Limb (tissue), 2 donors: ENCODE results near the gene RBPMS2.
A peak's percentile ranks its signal among the peaks of the same experiment; 100 is the strongest.

Source experiments
- DNase-seq, 2 donors: peaks; one replicate each; pipeline ENCODE4 v3.0.0-alpha.2; 2016; ENCODE audit errors: extremely low spot score in 2 of 2

Gene RBPMS2

GRCh38 chr15:64731012-64731804 lies 44.2 kb downstream of the RBPMS2 start:
- peak; percentile 72 to 90 for DNase-seq

GRCh38 chr15:64730151-64730550 lies 45.2 kb downstream of the RBPMS2 start:
- DNase-seq = no peak

- no peak for DNase-seq
Observed at GRCh38 chr15:64720188-64720587, 55.2 kb downstream of the RBPMS2 start.

- no peak for DNase-seq
Observed at GRCh38 chr15:64717735-64718495, 57.5 kb downstream of the RBPMS2 start.

GRCh38 chr15:64717130-64717529 lies 58.3 kb downstream of the RBPMS2 start:
- DNase-seq = no peak

GRCh38 chr15:64716452-64716851 lies 58.9 kb downstream of the RBPMS2 start:
- DNase-seq = no peak

GRCh38 chr15:64713592-64713991 lies 61.8 kb downstream of the RBPMS2 start:
- no peak for DNase-seq

- no peak for DNase-seq
Observed at GRCh38 chr15:64712353-64712752, 63.0 kb downstream of the RBPMS2 start.

GRCh38 chr15:64710676-64711428 lies 64.5 kb downstream of the RBPMS2 start:
- DNase-seq = no peak

GRCh38 chr15:64706011-64706911 lies 69.1 kb downstream of the RBPMS2 start:
- DNase-seq = no peak

- no peak for DNase-seq
Observed at GRCh38 chr15:64705006-64705405, 70.4 kb downstream of the RBPMS2 start.

GRCh38 chr15:64703632-64703959 lies 71.8 kb downstream of the RBPMS2 start:
- DNase-seq = no peak

GRCh38 chr15:64702816-64703631 lies 72.4 kb downstream of the RBPMS2 start:
- peak; percentile 94 to 99 for DNase-seq

- DNase-seq = no peak
Observed at GRCh38 chr15:64701482-64702184, 73.8 kb downstream of the RBPMS2 start.

- no peak for DNase-seq
Observed at GRCh38 chr15:64701051-64701450, 74.3 kb downstream of the RBPMS2 start.

- peak; percentile 77 to 79 for DNase-seq
Observed at GRCh38 chr15:64699751-64700388, 75.5 kb downstream of the RBPMS2 start.

GRCh38 chr15:64698823-64699222 lies 76.6 kb downstream of the RBPMS2 start:
- DNase-seq = no peak

- DNase-seq = no peak
Observed at GRCh38 chr15:64697911-64698369, 77.4 kb downstream of the RBPMS2 start.

- no peak for DNase-seq
Observed at GRCh38 chr15:64696481-64696880, 78.9 kb downstream of the RBPMS2 start.
